OCI-LY1 (cell line): Measurements from ENCODE around the gene ADARB2.

Source experiments
- H2AFZ ChIP-seq: fragments of 200-600 bp; sonication (generic), shearing (Covaris generic); 2 replicates; pipeline ENCODE4 v1.6.0; 2014; ENCODE audit warnings: antibody characterized with exemption, mild to moderate bottlenecking, low read length
- H3F3A ChIP-seq: fragments of 200-600 bp; sonication (generic), shearing (Covaris generic); 2 replicates; pipeline ENCODE4 v1.6.0; 2014; ENCODE audit warnings: mild to moderate bottlenecking, antibody characterized with exemption, low read length, moderate library complexity; ENCODE audit not compliant: insufficient read depth
- H3K27ac ChIP-seq: fragments of 200-600 bp; sonication (generic); 2 replicates; pipeline ENCODE4 v1.5.1; 2014; ENCODE audit warnings: low read length, mixed run types, mild to moderate bottlenecking, low read depth; ENCODE audit not compliant: poor library complexity, severe bottlenecking
- H3K27me3 ChIP-seq: fragments of 200-600 bp; sonication (generic); 2 replicates; pipeline ENCODE4 v1.6.0; 2014; ENCODE audit warnings: antibody characterized with exemption, mild to moderate bottlenecking, low read length, moderate library complexity; ENCODE audit not compliant: insufficient read depth
- H3K36me3 ChIP-seq: fragments of 200-600 bp; sonication (generic); 2 replicates; pipeline ENCODE4 v1.6.1; 2014; ENCODE audit warnings: mild to moderate bottlenecking, antibody characterized with exemption, low read length, moderate library complexity, mixed read lengths; ENCODE audit not compliant: insufficient read depth
- H3K4me1 ChIP-seq: fragments of 200-600 bp; sonication (generic); 2 replicates; pipeline ENCODE4 v1.5.1; 2014; ENCODE audit warnings: mild to moderate bottlenecking, low read length, moderate library complexity; ENCODE audit not compliant: insufficient read depth, severe bottlenecking
- H3K4me2 ChIP-seq: fragments of 200-600 bp; sonication (generic), shearing (Covaris generic); 2 replicates; pipeline ENCODE4 v1.6.1; 2014; ENCODE audit warnings: low read length
- H3K4me3 ChIP-seq: fragments of 200-600 bp; sonication (generic); 2 replicates; pipeline ENCODE4 v1.5.1; 2014; ENCODE audit warnings: low read length, low read depth, mild to moderate bottlenecking, mixed read lengths; ENCODE audit not compliant: poor library complexity, severe bottlenecking
- H3K79me2 ChIP-seq: fragments of 200-600 bp; shearing (Covaris generic); 2 replicates; pipeline ENCODE4 v1.6.1; 2016; ENCODE audit warnings: mixed run types, low read length, mixed read lengths; ENCODE audit not compliant: insufficient read depth
- H3K9ac ChIP-seq: fragments of 200-600 bp; sonication (generic), shearing (Covaris generic); 2 replicates; pipeline ENCODE4 v1.6.1; 2014; ENCODE audit warnings: mild to moderate bottlenecking, low read length, mixed read lengths
- H3K9me2 ChIP-seq: fragments of 200-600 bp; sonication (generic), shearing (Covaris generic); 2 replicates; pipeline ENCODE4 v1.6.1; 2014; ENCODE audit warnings: low read depth, mild to moderate bottlenecking, low read length, mixed read lengths
- H3K9me3 ChIP-seq: fragments of 200-600 bp; shearing (Covaris generic); 2 replicates; pipeline ENCODE4 v1.6.1; 2014; ENCODE audit warnings: low read length, mixed read lengths
- H4K20me1 ChIP-seq: fragments of 200-600 bp; sonication (generic), shearing (Covaris generic); 2 replicates; pipeline ENCODE4 v1.6.0; 2016; ENCODE audit warnings: mild to moderate bottlenecking, low read length; ENCODE audit not compliant: insufficient read depth
- CTCF ChIP-seq: fragments of 200-600 bp; sonication (generic), shearing (Covaris generic); IDR thresholded peaks from 2 replicates; pipeline ENCODE4 v1.5.1; 2017; ENCODE audit warnings: mild to moderate bottlenecking, antibody characterized with exemption, low read length, moderate library complexity, mixed read lengths
- EZH2 ChIP-seq: fragments of 200-600 bp; sonication (generic), shearing (Covaris generic); IDR thresholded peaks from 2 replicates; pipeline ENCODE4 v1.8.0; 2017; ENCODE audit warnings: borderline replicate concordance, mixed run types, mild to moderate bottlenecking, antibody characterized with exemption, low read length, moderate library complexity, mixed read lengths

The ADARB2 gene

DNA sequence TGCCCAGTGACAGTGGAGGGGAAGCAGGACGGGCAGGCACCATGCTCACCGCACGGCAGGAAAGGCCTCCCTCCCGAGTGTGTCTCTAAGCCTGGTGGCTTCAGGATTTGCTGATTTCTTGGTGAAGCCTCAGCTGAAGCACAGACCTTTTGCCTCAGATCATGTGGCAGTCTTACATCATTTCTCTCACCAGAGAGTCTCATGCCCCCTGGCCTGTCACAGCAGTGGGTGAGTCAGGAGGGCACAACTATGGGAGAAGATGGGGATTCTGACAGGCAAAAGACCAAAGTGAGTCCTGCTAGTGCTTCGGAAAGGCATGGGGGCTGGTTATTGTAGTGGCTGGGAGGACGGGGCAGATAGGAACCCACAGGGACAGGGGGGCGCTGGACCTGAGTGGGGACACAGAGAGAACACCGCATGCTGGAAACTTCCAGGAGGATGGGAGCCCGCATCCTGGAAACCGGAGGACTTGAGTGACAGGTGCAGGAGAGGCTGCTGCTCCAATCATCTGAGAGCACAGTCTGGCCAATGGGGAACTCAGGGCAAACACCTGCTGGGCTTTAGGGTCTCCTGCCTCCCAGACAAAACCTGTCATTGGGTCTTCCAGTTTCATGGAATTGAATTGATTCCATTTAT lies 166.8 kb downstream of the ADARB2 start:
- TF ChIP-seq CTCF = no peak
- no peak for TF ChIP-seq EZH2
- Histone ChIP-seq H3K9me3 (no peaks in the 10 kb centered on the region), H3K79me2 (no peaks in the 10 kb centered on the region), H3F3A (no peaks in the 10 kb centered on the region), H3K36me3 (no peaks in the 10 kb centered on the region), H3K27ac (no peak overlapping the region), H3K27me3 (no peaks in the 10 kb centered on the region), H3K4me3 (no peak overlapping the region), H3K4me1 (peaks cover 61% of the 10 kb centered on the region), H3K9ac (no peak overlapping the region; the same call in 1 of the 2 replicates), H2AFZ (no peak overlapping the region), H4K20me1 (no peaks in the 10 kb centered on the region), H3K4me2 (peak overlapping the region; percentile 24; the same call in 1 of the 2 replicates), H3K9me2 (no peaks in the 10 kb centered on the region)

DNA sequence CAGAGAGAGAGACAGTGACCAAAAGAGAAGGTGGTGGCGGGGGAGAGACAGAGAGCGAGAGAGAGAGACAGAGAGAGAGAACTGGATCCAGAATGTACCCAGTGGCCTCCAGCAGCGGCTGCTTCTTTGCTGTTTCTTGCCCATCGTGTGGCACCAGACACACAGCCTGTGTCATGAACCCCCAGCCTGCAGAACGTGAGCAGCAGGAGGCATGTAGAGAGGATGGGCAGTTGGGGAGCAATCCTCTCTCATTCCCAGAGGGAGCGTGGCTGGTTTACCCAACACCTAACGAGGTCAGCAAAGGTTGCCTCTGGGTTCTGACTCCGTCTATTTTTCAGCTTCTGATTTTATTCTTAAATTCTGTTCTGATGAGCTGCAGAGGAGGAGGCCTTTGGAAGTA lies 168.1 kb downstream of the ADARB2 start:
- TF ChIP-seq EZH2 = no peak
- TF ChIP-seq CTCF = no peak

GRCh38 chr10:1567742-1568495 lies 169.4 kb downstream of the ADARB2 start:
- H3K4me1 ChIP-seq = peaks cover 34% of the 10 kb centered on the region
- H3F3A ChIP-seq = no peaks in the 10 kb centered on the region
- H3K79me2 ChIP-seq = no peaks in the 10 kb centered on the region
- no peak overlapping the region for H3K9ac ChIP-seq
- no peak for TF ChIP-seq CTCF
- no peak for TF ChIP-seq EZH2
- no peak overlapping the region for H2AFZ ChIP-seq
- no peak overlapping the region for H3K27ac ChIP-seq
- no peaks in the 10 kb centered on the region for H3K9me3 ChIP-seq
- H4K20me1 ChIP-seq = no peaks in the 10 kb centered on the region
- H3K4me3 ChIP-seq = no peak overlapping the region
- no peaks in the 10 kb centered on the region for H3K36me3 ChIP-seq
- no peaks in the 10 kb centered on the region for H3K9me2 ChIP-seq
- H3K4me2 ChIP-seq = no peak overlapping the region
- H3K27me3 ChIP-seq = no peaks in the 10 kb centered on the region

More for the DNA sequence above, 168.1 kb downstream of the ADARB2 start:
- no peaks in the 10 kb centered on the region for H3K9me3 ChIP-seq
- no peak overlapping the region for H3K4me3 ChIP-seq
- H3K4me2 ChIP-seq = no peak overlapping the region
- peaks cover 47% of the 10 kb centered on the region for H3K4me1 ChIP-seq
- no peaks in the 10 kb centered on the region for H4K20me1 ChIP-seq
- no peak overlapping the region for H3K9ac ChIP-seq
- H2AFZ ChIP-seq = no peak overlapping the region
- H3K27me3 ChIP-seq = no peaks in the 10 kb centered on the region
- no peaks in the 10 kb centered on the region for H3K9me2 ChIP-seq
- no peak overlapping the region for H3K27ac ChIP-seq
- H3K79me2 ChIP-seq = no peaks in the 10 kb centered on the region
- H3K36me3 ChIP-seq = no peaks in the 10 kb centered on the region
- no peaks in the 10 kb centered on the region for H3F3A ChIP-seq
